Psoas muscle (tissue), 8 donors: ENCODE measurements around the gene NBPF3. TPM values are rescaled to one million over a fixed set of nuclear protein-coding genes. Genes with fewer than 3 reads are reported as not detected.
A peak's percentile ranks its signal among the peaks of the same experiment; 100 is the strongest.

Experiments used
- ATAC-seq, 4 donors: fragments of 200-7000 bp; cut with Tn5 transposase; one replicate each; pipeline ENCODE4 v1.9.1; 2020; ENCODE audit warnings: moderate library complexity in 3 of 4, mild to moderate bottlenecking in 2 of 4
- DNase-seq, 2 donors: peaks; one replicate each; pipeline ENCODE4 v3.0.0-alpha.2; 2020
- H3K27ac ChIP-seq: fragments of 200-600 bp; one replicate; pipeline ENCODE4 v1.8.0; 2022
- H3K27me3 ChIP-seq, 3 donors: fragments of 200-600 bp in 1 of 3; one replicate each; pipeline versions ENCODE4 v1.6.1 to v1.8.0; 2013 to 2022; ENCODE audit warnings: low read length in 2 of 3, mild to moderate bottlenecking in 2 of 3, moderate library complexity in 1 of 3; ENCODE audit not compliant: insufficient read depth in 3 of 3
- H3K36me3 ChIP-seq, 2 donors: fragments of 200-600 bp in 1 of 2; one replicate each; pipeline versions ENCODE4 v1.6.1 to v1.8.0; 2013 to 2022; ENCODE audit warnings: low read depth in 1 of 2, mild to moderate bottlenecking in 1 of 2, moderate library complexity in 1 of 2; ENCODE audit not compliant: insufficient read depth in 1 of 2
- H3K4me1 ChIP-seq: fragments of 200-600 bp; one replicate; pipeline ENCODE4 v1.8.0; 2022
- H3K4me3 ChIP-seq: fragments of 200-600 bp; one replicate; pipeline ENCODE4 v1.8.0; 2022; ENCODE audit warnings: mild to moderate bottlenecking
- H3K9me3 ChIP-seq: fragments of 200-600 bp; one replicate; pipeline ENCODE4 v1.8.0; 2022
- CTCF ChIP-seq: fragments of 200-600 bp; IDR thresholded peaks from one replicate; pipeline ENCODE4 v1.8.0; 2022; ENCODE audit warnings: antibody characterized with exemption
- WGBS, 3 donors: extraction: QIAGEN DNeasy Blood & Tissue Kit; methylation state at CpG; one replicate each; pipeline versions ENCODE4 v1.1.6 to v1.1.7; 2013; 5-methylcytosine and 5-hydroxymethylcytosine counted together
- intact Hi-C, 2 donors: fragments of 100-400 bp; cut with DNase I; formaldehyde crosslinking; loops; one replicate each; pipeline versions ENCODE4 v1.11.0 to v1.14.2; 2022
- polyA plus RNA-seq, 3 donors: library from polyadenylated mRNA; stranded (reverse); fragments of 200-250 nt; gene quantifications; one replicate each; pipeline ENCODE4 v1.2.3, GENCODE V29; 2013
- total RNA-seq, 4 donors: library from RNA; stranded (reverse); fragmentation: NEBNext Ultra II Directional in 2 of 4; extraction: Animal tissue kit (Norgen Biotek cat#: 25700) in 2 of 4; gene quantifications; one replicate each; pipeline versions ENCODE4 v1.2.1 to v1.2.4, GENCODE V29; 2021 to 2023
- donor health status: healthy with polysubstance abuse.
- donor health status: DM: no; HTN: no; CAD: no; lungs with moderate emphysema.
- donor health status: Bipolar disorder and iron deficiency.
- donor health status: healthy.
- donor health status: DM: yes; HTN: yes; CAD: no.
- donor health status: DM: no; HTN: no; CAD: no.
- donor health status: DM: no; HTN: no; CAD: no.
- donor health status: DM: yes; HTN: yes; CAD: no.

Gene NBPF3
- total and polyA plus RNA-seq, 7 donors = 0.10 to 1.9 (median 0.89) TPM

- ATAC-seq (no peak), DNase-seq (no peak)
- Histone ChIP-seq H3K27ac (no peak overlapping the region), H3K4me3 (no peak overlapping the region), H3K36me3 (no peaks in the 10 kb centered on the region), H3K9me3 (no peaks in the 10 kb centered on the region), H3K27me3 (peaks cover 0 to 56% (median 10%) of the 10 kb centered on the region in 3 donors), H3K4me1 (no peaks in the 10 kb centered on the region)
- no peak for TF ChIP-seq CTCF
- WGBS, 3 donors = 98 to 99% (median 98%) methylated on average over 1 of the region's 1 CpG
- intact Hi-C loops = loop anchor here in 1 of 2 donors (2.0 kb wide), 1 partner anchor 67 kb away; no protein-coding TSS in a partner anchor
These were observed 67.8 kb downstream of the NBPF3 start for GRCh38 chr1:21507511-21508270.

- TF ChIP-seq CTCF = peak; percentile 59
- Histone ChIP-seq H3K27me3 (peaks cover 0 to 53% (median 10%) of the 10 kb centered on the region in 3 donors), H3K4me3 (peak overlapping the region; percentile 45), H3K36me3 (no peaks in the 10 kb centered on the region), H3K4me1 (no peaks in the 10 kb centered on the region), H3K9me3 (no peaks in the 10 kb centered on the region), H3K27ac (no peak overlapping the region)
- intact Hi-C loops = loop anchor here in 1 of 2 donors (2.0 kb wide), 1 partner anchor 66 kb away; no protein-coding TSS in a partner anchor
- 7 to 9% (median 8%) methylated on average over 26 to 45 of the region's 45 CpGs for WGBS, 3 donors
- ATAC-seq (peak; percentile 54 to 80 (median 76)), DNase-seq (peak; percentile 72 to 78)
These were observed 68.8 kb downstream of the NBPF3 start for GRCh38 chr1:21508580-21509350.

GRCh38 chr1:21509351-21510112, 69.6 kb downstream of the NBPF3 start, which contains the start of gene ALPL:
TSS of gene ALPL (plus strand) at chr1:21509423. CDS start at chr1:21554082, 44,659 bp downstream.
- peak within 1 kb of the TSS; percentile 45 for H3K4me3 ChIP-seq
- ATAC-seq (no peak), DNase-seq (no peak)
- no peaks in the 10 kb centered on the region for H3K36me3 ChIP-seq
- peaks cover 0 to 55% (median 13%) of the 10 kb centered on the region in 3 donors for H3K27me3 ChIP-seq
- WGBS, 3 donors = 5 to 11% (median 8%) methylated on average over 42 to 67 of the region's 67 CpGs
- H3K4me1 ChIP-seq = no peaks in the 10 kb centered on the region
- intact Hi-C loops = loop anchor here (2.0 to 5.0 kb wide), 3 partner anchors 65 to 149 kb away; no protein-coding TSS in a partner anchor
- H3K9me3 ChIP-seq = no peaks in the 10 kb centered on the region
- peak; percentile 17 for TF ChIP-seq CTCF
- no peak within 1 kb of the TSS for H3K27ac ChIP-seq

GRCh38 chr1:21510113-21510493, 70.2 kb downstream of the NBPF3 start:
- no peak overlapping the region for H3K27ac ChIP-seq
- DNase-seq (no peak), ATAC-seq (no peak)
- peak overlapping the region; percentile 45 for H3K4me3 ChIP-seq
- no peak for TF ChIP-seq CTCF
- 55 to 62% (median 59%) methylated on average over 12 of the region's 12 CpGs for WGBS, 3 donors
- no peaks in the 10 kb centered on the region for H3K36me3 ChIP-seq
- no peaks in the 10 kb centered on the region for H3K4me1 ChIP-seq
- H3K9me3 ChIP-seq = no peaks in the 10 kb centered on the region
- peaks cover 0 to 55% (median 14%) of the 10 kb centered on the region in 3 donors for H3K27me3 ChIP-seq
- intact Hi-C loops = loop anchor here (2.0 to 5.0 kb wide), 2 partner anchors 147 to 149 kb away; no protein-coding TSS in a partner anchor
